ENCODE results near the gene KANSL1. TPM values are rescaled to one million over a fixed set of nuclear protein-coding genes. Genes with fewer than 3 reads are reported as not detected.

The KANSL1 gene
- total RNA-seq, 2 donors from 2014 or later = 68.2 to 190 TPM

GRCh38 chr17:45994987-45995386 is 198.2 kb downstream of the KANSL1 start:
- no peaks in the 10 kb centered on the region for H3K4me1 ChIP-seq
- H3K36me3 ChIP-seq (replicated peaks in 1 of 2; ENCODE audit: insufficient read depth in 1 of 2, low read depth in 2 of 2) = no peaks in the 10 kb centered on the region
- ATAC-seq (no peak), DNase-seq (no peak)
- TF ChIP-seq CTCF (IDR thresholded peaks at IDR 0.05) = no peak
- no peak for TF ChIP-seq POLR2A (IDR thresholded peaks at IDR 0.05)
- H3K4me3 ChIP-seq = no peak overlapping the region
- H3K9me3 ChIP-seq = no peaks in the 10 kb centered on the region
- no peak overlapping the region for H3K27ac ChIP-seq
- WGBS, 2 donors = 96 to 97% methylated on average over 7 to 8 of the region's 8 CpGs
- no peaks in the 10 kb centered on the region for H3K27me3 ChIP-seq
- intact Hi-C loops (cut with DNase I) = loop anchor here (5.0 kb wide), 1 partner anchor 222 kb away; no protein-coding TSS in a partner anchor

GRCh38 chr17:45993962-45994627 is 199.1 kb downstream of the KANSL1 start:
- no peaks in the 10 kb centered on the region for H3K9me3 ChIP-seq
- H3K27me3 ChIP-seq = no peaks in the 10 kb centered on the region
- no peak overlapping the region for H3K27ac ChIP-seq
- TF ChIP-seq CTCF (IDR thresholded peaks at IDR 0.05) (no peak), POLR2A (IDR thresholded peaks at IDR 0.05) (no peak)
- ATAC-seq (no peak), DNase-seq (no peak)
- intact Hi-C loops (cut with DNase I) = no loop called here
- H3K4me1 ChIP-seq = no peaks in the 10 kb centered on the region
- 87 to 91% methylated on average over 15 to 16 of the region's 16 CpGs for WGBS, 2 donors
- H3K36me3 ChIP-seq (replicated peaks in 1 of 2; ENCODE audit: insufficient read depth in 1 of 2, low read depth in 2 of 2) = no peaks in the 10 kb centered on the region
- no peak overlapping the region for H3K4me3 ChIP-seq

- WGBS, 2 donors = 77 to 79% methylated on average over 10 of the region's 10 CpGs
- no peak overlapping the region for H3K27ac ChIP-seq
- TF ChIP-seq CTCF (IDR thresholded peaks at IDR 0.05) (no peak), POLR2A (IDR thresholded peaks at IDR 0.05) (no peak)
- no peaks in the 10 kb centered on the region for H3K36me3 ChIP-seq (replicated peaks in 1 of 2; ENCODE audit: insufficient read depth in 1 of 2, low read depth in 2 of 2)
- no peak overlapping the region for H3K4me3 ChIP-seq
- DNase-seq (no peak), ATAC-seq (no peak)
- intact Hi-C loops (cut with DNase I) = no loop called here
- no peaks in the 10 kb centered on the region for H3K9me3 ChIP-seq
- H3K27me3 ChIP-seq = no peaks in the 10 kb centered on the region
- no peaks in the 10 kb centered on the region for H3K4me1 ChIP-seq
Measured at GRCh38 chr17:45992904-45993303, 200.3 kb downstream of the KANSL1 start.

GRCh38 chr17:45992175-45992574 is 201.1 kb downstream of the KANSL1 start:
- ATAC-seq (no peak), DNase-seq (no peak)
- Histone ChIP-seq H3K9me3 (no peaks in the 10 kb centered on the region), H3K27ac (no peak overlapping the region), H3K27me3 (no peaks in the 10 kb centered on the region), H3K4me1 (no peaks in the 10 kb centered on the region), H3K36me3 (replicated peaks in 1 of 2; ENCODE audit: insufficient read depth in 1 of 2, low read depth in 2 of 2) (no peaks in the 10 kb centered on the region), H3K4me3 (no peak overlapping the region)
- TF ChIP-seq CTCF (IDR thresholded peaks at IDR 0.05) (no peak), POLR2A (IDR thresholded peaks at IDR 0.05) (no peak)
- 67 to 75% methylated on average over 6 of the region's 6 CpGs for WGBS, 2 donors
- intact Hi-C loops (cut with DNase I) = no loop called here

DNA sequence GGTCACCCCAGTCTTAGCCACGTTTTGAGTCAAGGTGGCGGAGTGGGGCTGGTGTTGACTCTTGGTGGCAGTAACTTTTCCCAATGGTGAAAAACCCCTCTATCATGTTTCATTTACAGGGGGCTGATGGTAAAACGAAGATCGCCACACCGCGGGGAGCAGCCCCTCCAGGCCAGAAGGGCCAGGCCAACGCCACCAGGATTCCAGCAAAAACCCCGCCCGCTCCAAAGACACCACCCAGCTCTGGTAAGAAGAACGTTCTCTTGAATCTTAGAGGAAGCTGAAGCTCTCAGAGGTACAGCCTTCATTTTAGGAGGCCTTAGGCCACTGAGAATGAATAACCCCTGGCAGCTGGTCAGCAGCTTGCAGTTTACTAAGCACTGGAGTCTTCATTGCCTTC is 201.9 kb downstream of the KANSL1 start:
- intact Hi-C loops (cut with DNase I) = no loop called here
- ATAC-seq (no peak), DNase-seq (no peak)
- WGBS, 2 donors = 76 to 87% methylated on average over 8 to 10 of the region's 10 CpGs
- Histone ChIP-seq H3K4me3 (no peak overlapping the region), H3K27ac (no peak overlapping the region), H3K4me1 (no peaks in the 10 kb centered on the region), H3K27me3 (no peaks in the 10 kb centered on the region), H3K9me3 (no peaks in the 10 kb centered on the region), H3K36me3 (replicated peaks in 1 of 2; ENCODE audit: insufficient read depth in 1 of 2, low read depth in 2 of 2) (no peaks in the 10 kb centered on the region)
- TF ChIP-seq POLR2A (IDR thresholded peaks at IDR 0.05) (no peak), CTCF (IDR thresholded peaks at IDR 0.05) (no peak)
